GM19025 (cell line): ENCODE measurements around the gene SNX30.
"Not testable (repeated sequence)": the region's sequence is repeated elsewhere in the genome, so short reads cannot be mapped to it uniquely, and the experiment has no call there.

Experiments used
- ATAC-seq: cut with Tn5 transposase; IDR thresholded peaks from one replicate; pipeline ENCODE4 v1.9.1; 2021; ENCODE audit warnings: mild to moderate bottlenecking, low read depth, moderate library complexity; ENCODE audit not compliant: unreplicated experiment

SNX30 gene, protein sequence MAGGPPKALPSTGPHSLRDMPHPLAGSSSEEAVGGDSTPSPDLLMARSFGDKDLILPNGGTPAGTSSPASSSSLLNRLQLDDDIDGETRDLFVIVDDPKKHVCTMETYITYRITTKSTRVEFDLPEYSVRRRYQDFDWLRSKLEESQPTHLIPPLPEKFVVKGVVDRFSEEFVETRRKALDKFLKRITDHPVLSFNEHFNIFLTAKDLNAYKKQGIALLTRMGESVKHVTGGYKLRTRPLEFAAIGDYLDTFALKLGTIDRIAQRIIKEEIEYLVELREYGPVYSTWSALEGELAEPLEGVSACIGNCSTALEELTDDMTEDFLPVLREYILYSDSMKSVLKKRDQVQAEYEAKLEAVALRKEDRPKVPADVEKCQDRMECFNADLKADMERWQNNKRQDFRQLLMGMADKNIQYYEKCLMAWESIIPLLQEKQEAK

DNA sequence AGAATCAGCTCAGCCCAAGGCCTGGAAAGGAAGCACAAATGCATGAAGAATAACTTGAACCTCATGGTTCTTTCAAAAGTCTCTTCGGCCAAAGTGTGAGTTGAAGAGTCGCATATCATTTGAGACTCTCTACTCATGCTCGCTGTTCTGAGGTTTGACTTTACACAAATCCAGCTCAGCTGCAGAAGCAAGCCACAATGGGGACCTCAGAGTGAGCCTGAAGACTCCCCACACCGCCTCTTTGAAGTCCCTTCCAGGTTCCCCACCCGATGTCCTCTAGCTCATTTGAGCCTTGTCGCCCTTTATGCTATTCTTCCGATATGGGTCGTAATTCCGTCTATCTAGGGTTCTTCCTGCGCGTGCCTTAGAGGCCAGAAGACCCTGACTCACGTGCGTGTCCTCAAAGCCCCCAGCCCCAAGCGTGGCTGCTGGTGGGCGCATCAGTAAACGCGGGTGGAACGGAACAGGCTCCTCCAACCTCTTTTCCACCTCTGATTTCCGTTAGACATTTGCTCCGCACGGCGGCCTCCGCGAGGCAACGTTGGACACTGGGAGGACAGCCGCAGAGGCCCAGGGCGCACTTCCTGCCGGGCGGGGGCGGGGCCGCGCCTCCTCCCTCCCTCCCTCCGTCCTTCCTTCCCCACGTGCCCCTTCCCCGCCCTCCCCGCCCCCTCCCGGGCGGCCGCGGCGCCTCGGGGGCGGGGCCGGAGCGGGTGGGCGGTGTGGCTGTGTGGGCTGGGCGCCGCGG is at the start of gene SNX30:
Gene SNX30, plus strand, starts transcription at position 745 of the 748 bp plus-strand sequence. CDS start 242 bp downstream, outside the sequence.
- ATAC-seq: peak; percentile 90

DNA sequence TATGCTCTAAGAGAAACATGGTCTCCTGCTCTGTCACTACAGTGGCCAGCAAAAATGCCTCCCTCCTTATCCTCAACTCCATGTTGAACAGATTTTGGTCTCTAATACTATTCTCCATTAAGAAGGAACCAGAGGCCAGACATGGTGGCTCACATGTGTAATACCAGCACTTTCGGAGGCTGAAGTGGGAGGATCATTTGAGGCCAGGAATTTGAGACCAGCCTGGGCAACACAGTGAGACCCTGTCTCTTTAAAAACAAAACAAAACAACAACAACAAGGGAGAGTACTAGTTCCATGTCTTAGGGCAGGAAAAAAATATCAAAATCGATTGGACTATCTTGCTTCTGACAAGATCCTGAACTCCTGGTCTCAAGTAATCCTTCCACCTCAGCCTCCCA is 47.3 kb upstream of the SNX30 start:
- ATAC-seq: no peak

DNA sequence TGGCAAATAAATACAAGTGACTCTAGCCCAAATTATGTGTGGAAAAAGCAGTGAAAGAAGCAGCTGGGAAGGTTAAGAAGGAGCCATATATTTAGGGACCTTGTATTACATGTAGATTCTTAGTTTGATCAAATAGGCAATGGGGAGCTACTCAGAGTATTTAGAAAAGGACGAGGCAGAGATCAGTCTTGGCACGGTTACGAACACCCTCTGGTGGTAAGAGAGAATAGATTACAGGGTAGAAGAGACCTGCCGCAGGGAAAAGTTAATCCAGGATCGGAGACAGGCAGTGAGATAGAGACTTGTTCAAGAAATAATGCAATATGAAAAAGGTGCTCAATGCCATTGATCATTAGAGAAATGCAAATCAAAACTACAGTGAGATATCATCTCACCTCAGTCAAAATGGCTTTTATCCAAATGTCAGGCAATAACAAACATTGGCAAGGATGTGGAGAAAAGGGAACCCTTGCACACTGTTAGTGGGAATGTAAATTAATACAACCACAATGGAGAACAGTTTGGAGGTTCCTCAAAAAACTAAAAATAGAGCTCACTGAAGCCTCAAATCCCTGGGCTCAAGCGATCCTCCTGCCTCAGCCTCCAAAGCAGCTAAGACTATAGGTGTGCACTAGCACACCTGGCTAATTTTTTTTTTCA is 44.7 kb upstream of the SNX30 start:
- no peak for ATAC-seq

DNA sequence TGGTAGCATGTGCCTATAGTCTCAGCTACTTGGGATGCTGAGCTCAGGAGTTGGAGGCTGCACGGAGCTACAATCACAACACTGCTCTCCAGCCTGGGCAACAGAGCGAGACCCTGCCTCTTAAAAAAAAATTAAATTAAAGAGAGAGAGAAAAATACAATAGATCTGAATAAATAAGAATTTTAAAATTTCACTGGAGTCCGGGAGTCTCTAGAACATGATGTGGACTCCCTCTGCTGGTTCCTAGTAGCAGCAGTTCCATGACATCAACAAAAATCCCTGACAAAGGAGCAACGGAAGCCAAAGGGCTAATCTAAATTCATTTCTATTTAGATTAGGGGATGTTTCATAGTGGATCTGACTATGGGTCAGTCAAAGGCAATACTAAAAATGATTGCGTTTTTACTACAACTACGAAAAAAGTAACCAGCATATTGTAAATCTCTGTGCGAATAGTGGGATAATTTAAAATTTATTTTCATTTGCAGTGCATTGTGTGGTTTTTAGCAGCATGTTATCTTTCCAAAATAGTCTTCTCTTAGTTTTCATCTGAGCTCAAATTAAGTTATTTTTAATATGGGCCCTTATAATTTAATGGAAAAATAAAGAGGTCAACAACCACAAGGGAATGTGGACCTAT is 39.4 kb upstream of the SNX30 start:
- ATAC-seq: no peak

DNA sequence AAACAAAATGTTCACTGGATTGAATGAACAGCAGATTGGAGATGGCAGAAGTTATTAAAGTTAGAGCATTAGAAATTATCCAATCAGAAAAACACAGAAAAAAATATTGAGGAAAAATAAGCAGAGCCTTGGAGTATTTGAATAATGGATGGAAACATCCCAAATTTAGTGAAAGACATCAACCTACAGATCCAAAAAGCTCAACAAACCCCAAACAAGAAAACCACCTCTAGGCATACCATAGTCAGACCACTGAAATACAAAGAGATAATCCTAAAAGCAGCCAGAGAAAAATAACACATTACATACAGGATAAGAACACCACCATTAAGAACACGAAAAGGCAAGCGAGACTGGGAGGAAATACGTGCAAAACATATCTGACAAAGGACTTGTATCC is 37.9 kb upstream of the SNX30 start:
- no peak for ATAC-seq

DNA sequence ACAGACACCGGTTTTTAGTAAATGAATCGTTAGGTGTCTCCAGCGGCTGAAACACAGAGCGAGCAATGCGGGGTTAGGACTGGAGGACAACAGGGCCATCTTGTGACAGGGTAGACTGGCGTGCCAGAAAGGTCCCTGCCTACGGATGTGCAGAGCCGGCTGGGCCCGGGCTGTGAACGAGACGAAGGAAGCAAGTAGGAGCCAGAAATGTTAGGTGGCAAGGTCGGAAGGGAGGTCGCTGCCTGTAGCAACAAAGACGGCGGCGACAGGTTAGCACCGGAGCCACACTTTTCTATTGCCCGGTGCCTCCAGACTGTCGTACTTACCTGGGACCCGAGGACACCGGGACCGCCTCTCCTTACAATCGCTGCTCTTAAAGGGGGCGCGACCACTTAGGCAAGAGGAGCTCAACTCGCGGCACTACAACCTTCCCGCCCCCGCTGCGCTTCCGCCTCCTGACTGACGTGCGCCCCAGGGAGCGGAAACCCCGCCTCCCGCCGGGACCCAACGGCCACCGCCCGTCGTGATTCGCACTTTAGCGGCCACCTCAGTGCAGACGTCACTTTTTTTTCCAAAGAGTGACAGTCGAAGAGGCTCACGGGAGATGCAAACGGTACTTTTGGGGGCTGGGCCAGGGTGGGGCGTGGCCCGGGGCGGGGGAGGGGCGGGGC is 32.8 kb upstream of the SNX30 start, which contains the start of gene INIP:
Gene INIP, minus strand, starts transcription at position 457 of the 671 bp plus-strand sequence. CDS start 1,632 bp downstream, outside the sequence.
- peak; percentile 99 for ATAC-seq

DNA sequence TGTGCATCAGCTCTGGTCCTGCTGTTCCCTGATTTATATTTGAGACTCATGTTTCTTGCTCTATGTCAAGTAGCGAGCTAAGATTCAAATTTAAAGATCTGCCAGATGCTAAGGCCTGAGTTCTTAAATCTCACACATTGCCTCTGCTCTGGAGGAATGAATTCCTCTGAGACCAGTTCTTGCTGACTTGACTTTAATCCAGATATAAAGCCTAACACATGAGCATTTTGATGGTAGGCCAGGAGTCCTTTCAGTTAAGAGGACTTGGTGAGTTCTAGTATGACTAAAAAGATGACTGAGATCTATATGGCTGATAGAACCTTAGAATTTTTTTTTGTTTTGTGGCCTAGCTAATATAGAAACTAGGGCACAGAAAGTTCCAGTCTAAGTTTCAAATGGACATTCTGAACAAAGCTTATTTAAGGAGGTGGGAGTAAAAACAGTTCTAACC is 31.3 kb upstream of the SNX30 start:
- no peak for ATAC-seq

DNA sequence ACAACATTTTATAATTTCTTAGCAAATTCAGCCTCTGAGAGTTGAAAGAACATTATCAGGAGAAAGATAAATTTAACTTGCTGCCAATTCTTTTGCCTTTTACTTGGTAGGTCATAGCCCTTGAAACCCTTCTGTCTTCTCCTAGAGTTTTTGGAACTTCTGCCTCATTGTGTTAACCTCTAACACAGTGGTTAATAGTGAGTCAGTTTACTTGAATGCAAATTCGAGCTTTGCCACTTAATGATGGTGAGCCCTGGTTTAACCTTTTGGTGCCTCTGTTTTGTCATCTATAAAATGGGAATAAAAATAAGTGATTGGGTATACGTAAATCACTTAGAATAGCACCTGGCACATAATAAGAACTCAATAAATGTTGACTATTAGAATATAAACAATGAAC is 30.9 kb upstream of the SNX30 start:
- no peak for ATAC-seq

DNA sequence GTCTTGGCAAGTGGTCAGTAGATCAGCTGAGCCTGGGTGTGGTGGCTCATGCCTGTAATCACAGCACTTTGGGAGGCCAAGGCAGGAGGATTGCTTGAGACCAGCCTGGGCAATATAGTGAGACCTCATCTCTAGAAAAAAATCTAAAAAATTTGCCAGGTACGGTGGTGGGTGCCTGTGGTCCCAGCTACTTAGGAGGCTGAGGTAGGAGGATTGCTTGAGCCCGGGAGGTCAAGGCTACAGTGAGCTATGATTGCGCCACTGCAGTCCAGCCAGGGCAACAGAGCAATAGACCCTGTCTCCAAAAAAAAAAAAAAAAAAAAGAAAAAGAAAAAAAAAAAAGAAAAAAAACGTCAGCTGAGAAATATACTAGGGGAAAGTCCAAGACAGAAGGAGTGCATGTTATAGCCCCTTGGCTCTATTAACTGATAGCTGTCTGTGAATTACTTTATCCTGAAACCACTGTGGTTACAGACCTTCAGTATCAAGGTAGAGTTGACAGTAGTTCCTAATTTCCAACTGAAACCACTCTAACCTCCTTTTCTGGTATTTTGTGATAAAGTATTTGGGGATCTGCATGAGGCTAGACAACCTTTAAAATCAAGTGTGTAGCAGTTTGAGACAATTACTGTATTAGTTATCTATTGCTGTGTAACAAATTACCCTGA is 30.3 kb upstream of the SNX30 start:
- ATAC-seq: no peak

DNA sequence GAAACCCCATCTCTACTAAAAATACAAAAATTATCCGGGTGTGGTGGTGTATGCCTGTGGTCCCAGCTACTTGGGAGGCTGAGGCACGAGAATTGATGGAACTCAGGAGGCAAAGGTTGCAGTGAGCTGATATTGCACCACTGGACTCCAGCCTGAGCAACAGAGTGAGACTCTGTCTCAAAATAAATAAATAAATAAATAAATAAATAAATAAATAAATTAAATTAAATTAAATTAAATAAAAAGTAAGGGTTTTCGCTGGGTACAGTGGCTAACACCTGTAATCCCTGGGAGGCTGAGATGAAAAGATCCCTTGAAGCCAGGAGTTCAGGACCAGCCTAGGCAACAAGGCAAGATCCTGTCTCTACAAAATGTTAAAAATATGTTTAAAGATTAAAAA is 27.8 kb upstream of the SNX30 start:
- not testable (repeated sequence) for ATAC-seq

DNA sequence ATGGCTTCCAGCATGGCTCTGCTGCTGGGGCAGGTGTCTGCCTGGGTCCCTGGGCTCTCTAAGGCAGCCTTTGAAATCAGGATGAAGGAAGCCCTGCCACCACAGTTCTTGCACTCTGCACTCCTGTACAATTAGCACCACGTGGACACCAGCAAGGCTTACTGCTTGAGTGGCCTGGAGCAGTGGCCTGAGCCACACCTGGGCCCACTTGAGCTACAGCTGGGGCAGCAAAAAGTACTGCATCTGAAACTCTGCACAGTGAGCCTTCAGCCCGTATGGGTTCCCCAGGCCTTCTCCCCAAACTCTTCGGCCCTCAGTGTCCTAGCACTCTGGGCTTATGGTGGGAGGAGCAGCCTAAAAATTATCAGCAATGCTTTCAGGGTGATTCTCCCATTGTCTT is 24.6 kb upstream of the SNX30 start:
- ATAC-seq: no peak

DNA sequence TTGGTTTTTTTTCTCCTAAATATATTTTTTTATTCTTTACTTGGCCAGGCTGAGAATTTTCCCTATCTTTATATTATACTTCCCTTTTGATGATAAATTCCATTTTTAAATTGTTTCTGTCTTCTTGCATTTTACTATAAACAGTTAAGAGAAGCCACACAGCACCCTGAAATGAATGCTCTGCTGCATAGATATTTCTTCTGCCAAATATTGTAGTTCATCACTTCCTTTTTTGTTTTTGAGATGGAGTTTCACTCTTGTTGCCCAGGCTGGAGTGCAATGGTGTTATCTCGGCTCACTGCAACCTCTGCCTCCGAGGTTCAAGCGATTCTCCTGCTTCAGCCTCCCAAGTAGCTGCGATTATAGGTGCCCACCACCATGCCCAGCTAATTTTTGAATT is 24.1 kb upstream of the SNX30 start:
- no peak for ATAC-seq

DNA sequence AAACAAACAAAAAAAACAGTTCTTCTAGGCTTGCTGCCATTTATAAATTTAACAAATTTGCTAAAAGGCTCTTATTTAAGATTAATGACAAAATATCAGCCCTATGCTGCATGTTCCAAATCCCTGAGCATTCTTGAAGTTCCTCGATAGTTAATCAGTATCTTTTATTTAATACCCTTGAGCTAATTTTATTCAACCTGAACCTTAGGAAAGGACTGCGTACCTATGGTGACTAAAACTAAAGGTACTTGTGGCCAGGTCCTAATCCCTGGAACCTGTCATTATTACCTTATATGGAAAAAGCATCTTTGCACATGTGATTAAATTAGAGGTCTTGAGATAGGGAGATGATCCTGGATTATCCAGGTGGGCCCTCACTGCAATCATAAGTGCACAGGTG is 22.2 kb upstream of the SNX30 start:
- ATAC-seq: no peak

DNA sequence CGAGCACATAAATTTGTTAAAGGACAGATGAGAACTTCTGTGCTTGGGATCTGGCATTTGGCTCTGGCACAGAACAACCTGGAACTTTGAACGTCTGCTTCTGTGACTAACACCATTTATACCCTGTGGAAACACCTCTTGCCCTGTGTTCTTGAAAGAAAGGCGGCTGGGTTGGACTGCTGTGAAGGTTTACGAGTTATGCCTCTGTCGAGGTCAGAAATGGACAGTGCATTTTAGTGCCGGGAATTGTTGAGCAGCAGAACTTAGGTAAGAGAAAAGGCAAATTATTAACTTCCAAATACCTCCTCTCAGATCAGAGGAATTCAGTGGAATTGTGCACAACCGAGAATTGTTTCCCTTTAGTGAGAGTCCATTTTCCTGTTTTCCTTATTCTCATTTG is 18.6 kb upstream of the SNX30 start:
- no peak for ATAC-seq

DNA sequence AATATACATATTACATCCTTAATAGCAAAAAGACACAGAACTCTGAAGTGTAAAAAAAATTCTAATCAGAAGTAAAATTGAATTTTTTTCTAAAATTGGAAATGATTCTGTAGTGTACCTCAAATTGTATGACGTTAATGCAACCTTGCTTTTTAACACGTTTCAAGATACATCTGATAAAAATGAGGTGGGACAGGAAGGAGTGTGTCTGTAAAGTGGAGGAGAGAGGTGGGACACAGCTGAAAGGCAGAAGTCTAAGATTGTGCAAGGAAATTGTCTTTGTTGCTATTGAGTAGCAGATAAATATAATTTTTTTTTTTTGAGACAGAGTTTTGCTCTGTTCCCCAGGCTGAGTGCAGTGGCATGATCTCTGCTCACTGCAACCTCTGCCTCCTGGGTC is 15.7 kb upstream of the SNX30 start:
- no peak for ATAC-seq

DNA sequence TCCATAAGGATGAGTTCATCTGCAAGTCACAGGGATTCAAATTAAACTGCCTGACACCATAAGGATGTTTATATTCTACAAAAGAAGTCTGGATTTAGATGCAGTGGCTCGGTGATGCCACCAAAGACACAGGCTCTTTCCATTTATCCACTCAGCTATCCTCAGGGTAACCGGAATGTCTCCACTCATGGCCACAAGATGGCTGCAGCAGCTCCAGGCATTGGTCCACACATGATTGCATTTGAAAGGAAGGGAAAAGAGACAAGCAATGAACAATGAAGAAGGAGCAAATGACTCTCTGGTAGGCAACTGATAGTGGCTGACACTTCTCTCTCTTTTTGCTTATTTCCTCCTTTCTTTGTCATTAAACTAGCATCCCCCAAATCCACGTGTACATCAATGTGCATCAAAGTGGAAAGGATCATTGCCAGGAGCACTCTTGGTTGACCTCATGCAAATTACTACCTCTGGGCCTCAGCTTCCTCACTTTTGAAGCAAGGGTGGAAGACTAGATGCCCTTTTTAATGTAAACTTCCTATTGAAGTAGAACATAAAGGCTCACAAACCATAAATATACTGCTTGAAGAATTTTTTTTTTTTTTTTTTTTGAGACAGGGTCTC is 7.2 kb upstream of the SNX30 start:
- ATAC-seq: no peak

DNA sequence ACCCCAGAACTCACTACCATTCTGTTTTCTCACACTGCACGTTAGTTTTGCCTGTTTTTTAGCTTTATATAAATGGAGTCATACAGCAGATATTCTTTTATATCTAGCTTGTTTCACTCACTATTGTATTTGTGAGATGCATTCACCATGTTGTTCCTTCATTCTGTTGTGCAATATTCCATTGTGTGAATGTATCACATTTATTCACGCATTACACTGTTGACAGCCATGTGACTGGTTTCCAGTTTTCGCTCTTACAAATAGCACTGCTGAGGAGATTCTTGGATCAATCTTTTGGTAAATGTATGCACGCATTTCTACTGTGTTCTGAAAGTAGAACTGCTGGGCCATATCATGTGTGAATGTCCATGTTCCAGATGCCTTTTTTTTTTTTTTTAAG is 6.4 kb upstream of the SNX30 start:
- no peak for ATAC-seq

DNA sequence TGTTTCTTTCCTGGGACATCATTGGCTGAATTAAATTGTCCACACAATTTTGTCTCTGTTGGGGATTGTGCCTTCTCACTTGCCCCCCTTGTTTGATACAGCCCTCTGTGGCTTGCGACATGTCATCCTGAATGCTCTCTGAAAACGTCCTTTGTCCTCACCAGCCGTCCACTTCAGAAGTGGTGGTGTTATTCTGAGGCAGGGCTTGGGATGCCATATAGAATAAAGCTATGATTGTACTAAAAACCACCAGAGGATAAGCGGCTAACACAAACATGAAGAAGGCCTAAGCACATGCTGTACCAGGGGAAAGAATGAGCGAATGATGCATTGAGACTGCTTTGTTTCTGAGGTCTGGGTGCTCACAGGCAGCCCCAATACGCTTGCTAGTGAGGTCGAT is 3.5 kb upstream of the SNX30 start:
- ATAC-seq: no peak

DNA sequence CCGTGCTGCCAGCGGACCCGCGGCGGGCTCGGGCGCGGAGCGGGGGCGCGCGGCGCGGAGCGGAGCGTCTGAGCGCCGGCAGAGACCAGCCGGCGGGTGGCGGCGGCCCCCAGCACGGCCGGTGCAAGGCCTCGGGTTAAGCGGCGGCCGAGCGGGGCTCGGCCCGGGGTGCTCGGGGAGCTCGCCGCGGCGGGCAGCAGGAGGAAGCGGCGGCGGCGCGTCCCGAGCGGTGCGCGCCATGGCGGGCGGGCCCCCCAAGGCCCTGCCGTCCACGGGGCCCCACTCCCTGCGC is 150 bp downstream of the SNX30 start:
- peak; percentile 45 for ATAC-seq
